Brain microvascular endothelial cell (primary cell): ENCODE results near the gene PXK.
"Not testable (repeated sequence)": the region's sequence is repeated elsewhere in the genome, so short reads cannot be mapped to it uniquely, and the experiment has no call there.

Experiments
- DNase-seq: peaks from one replicate; pipeline ENCODE4 v3.0.0-alpha.2; 2020
- H3K27ac ChIP-seq: fragments of 250-450 bp; sonication (Bioruptor Pico); 2 replicates; pipeline ENCODE4 v1.5.1; 2020; ENCODE audit warnings: mild to moderate bottlenecking, moderate library complexity
- H3K27me3 ChIP-seq: fragments of 250-450 bp; sonication (Bioruptor Pico); replicated peaks from 2 replicates; pipeline ENCODE4 v1.5.1; 2020; ENCODE audit warnings: mild to moderate bottlenecking
- H3K36me3 ChIP-seq: fragments of 250-450 bp; sonication (Bioruptor Pico); replicated peaks from 2 replicates; pipeline ENCODE4 v1.5.1; 2020; ENCODE audit warnings: mild to moderate bottlenecking
- H3K4me3 ChIP-seq: 2 replicates; pipeline ENCODE4 v1.5.1; 2011; ENCODE audit warnings: low read depth, mild to moderate bottlenecking, control low read depth, low read length, moderate library complexity
- CTCF ChIP-seq: IDR thresholded peaks from 2 replicates; pipeline ENCODE4 v1.5.1; 2011; ENCODE audit warnings: low read depth, mild to moderate bottlenecking, moderate library complexity, low read length, control low read depth, inconsistent platforms; ENCODE audit errors: missing control alignments
- in situ Hi-C: cut with HindIII; loops from 2 replicates; pipeline ENCODE4 v1.10.0; 2017; ENCODE audit warnings: low sequenced_read_pairs, low pct_ligation_motif_present

The PXK gene

GRCh38 chr3:58432905-58433304 is 100.2 kb downstream of the PXK start:
- in situ Hi-C loops, result no loop called here
- H3K36me3 ChIP-seq, result peaks cover 35% of the 10 kb centered on the region
- peak overlapping the region; percentile 90 for H3K4me3 ChIP-seq
- no peaks in the 10 kb centered on the region for H3K27me3 ChIP-seq
- peak overlapping the region; percentile 94 for H3K27ac ChIP-seq
- no peak for DNase-seq
- no peak for TF ChIP-seq CTCF

- H3K27me3 ChIP-seq, result no peaks in the 10 kb centered on the region
- peak within 1 kb of the TSS; percentile 90 for H3K4me3 ChIP-seq
- DNase-seq, result peak; percentile 80
- TF ChIP-seq CTCF, result no peak
- peaks cover 28% of the 10 kb centered on the region for H3K36me3 ChIP-seq
- in situ Hi-C loops, result no loop called here
- peak within 1 kb of the TSS; percentile 94 for H3K27ac ChIP-seq
Measured at GRCh38 chr3:58433400-58434167, 100.9 kb downstream of the PXK start, which contains the start of gene PDHB. Gene PDHB (minus strand): TSS chr3:58433832. CDS start chr3:58433809, 23 bp downstream.

GRCh38 chr3:58434168-58434504 is 101.4 kb downstream of the PXK start:
- peaks cover 23% of the 10 kb centered on the region for H3K36me3 ChIP-seq
- no peak overlapping the region for H3K27ac ChIP-seq
- in situ Hi-C loops, result no loop called here

GRCh38 chr3:58434511-58434910 is 101.8 kb downstream of the PXK start:
- Histone ChIP-seq H3K27me3 (no peaks in the 10 kb centered on the region), H3K27ac (no peak overlapping the region), H3K4me3 (no peak overlapping the region), H3K36me3 (peaks cover 19% of the 10 kb centered on the region)
- no peak for DNase-seq
- in situ Hi-C loops, result no loop called here
- no peak for TF ChIP-seq CTCF

More at GRCh38 chr3:58434168-58434504, 101.4 kb downstream of the PXK start:
- no peak for TF ChIP-seq CTCF
- DNase-seq, result no peak
- Histone ChIP-seq H3K27me3 (no peaks in the 10 kb centered on the region), H3K4me3 (peak overlapping the region; percentile 90)

- no peak overlapping the region for H3K27ac ChIP-seq
- peaks cover 16% of the 10 kb centered on the region for H3K36me3 ChIP-seq
- no peaks in the 10 kb centered on the region for H3K27me3 ChIP-seq
- peak; percentile 32 for DNase-seq
- no peak for TF ChIP-seq CTCF
- in situ Hi-C loops, result no loop called here
- H3K4me3 ChIP-seq, result no peak overlapping the region
Measured at GRCh38 chr3:58434990-58435389, 102.3 kb downstream of the PXK start.

GRCh38 chr3:58437276-58437675 is 104.6 kb downstream of the PXK start:
- in situ Hi-C loops, H3K27ac ChIP-seq, DNase-seq, H3K27me3 ChIP-seq, H3K4me3 ChIP-seq, H3K36me3 ChIP-seq: not testable (repeated sequence)

GRCh38 chr3:58440996-58441355 is 108.3 kb downstream of the PXK start:
- H3K27ac ChIP-seq, H3K27me3 ChIP-seq, DNase-seq, in situ Hi-C loops, H3K36me3 ChIP-seq, H3K4me3 ChIP-seq: not testable (repeated sequence)
